ENCODE measurements around the gene PCMTD2.
A peak's percentile ranks its signal among the peaks of the same experiment; 100 is the strongest.

- TF ChIP-seq POLR2A (IDR thresholded peaks at IDR 0.05) (no peak), CTCF (IDR thresholded peaks at IDR 0.05 in 4 of 5, conservative IDR thresholded peaks at IDR 0.05 in 1 of 5) (peak in 3 of 5 experiments; percentile 23 to 47 (median 35))
These were observed 32.0 kb upstream of the PCMTD2 start for GRCh38 chr20:64223526-64224067.
